HepG2 (cell line): ENCODE measurements around the gene MAVS. TPM values are rescaled to one million over a fixed set of nuclear protein-coding genes. Genes with fewer than 3 reads are reported as not detected.
A peak's percentile ranks its signal among the peaks of the same experiment; 100 is the strongest.

Source experiments
- ARID2 ChIP-seq: sonication (generic); formaldehyde crosslinking; IDR thresholded peaks from 2 replicates; pipeline ENCODE4 v1.8.1; 2022; ENCODE audit warnings: mild to moderate bottlenecking, missing genetic modification reagents, borderline replicate concordance
- ATF6 ChIP-seq: sonication (generic); formaldehyde crosslinking; conservative IDR thresholded peaks from 2 replicates; pipeline ENCODE4 v1.4.0; 2020; ENCODE audit warnings: missing genetic modification reagents
- FOXO4 ChIP-seq: sonication (generic); formaldehyde crosslinking; conservative IDR thresholded peaks from 2 replicates; pipeline ENCODE4 v1.8.1; 2023; ENCODE audit warnings: missing genetic modification reagents
- GLI4 ChIP-seq: sonication (generic); formaldehyde crosslinking; IDR thresholded peaks from 2 replicates; pipeline ENCODE4 v1.5.1; 2020; ENCODE audit warnings: missing genetic modification reagents, mild to moderate bottlenecking, moderate library complexity, borderline replicate concordance
- HNF1A ChIP-seq, 2 experiments: sonication (generic) in 1 of 2; formaldehyde crosslinking in 1 of 2; IDR thresholded peaks; 2 replicates each; pipeline versions ENCODE4 v1.4.0 to v1.6.1; 2016 to 2020; ENCODE audit warnings: borderline replicate concordance in 1 of 2, low read depth in 1 of 2, mild to moderate bottlenecking in 1 of 2, missing genetic modification reagents in 1 of 2
- LBX2 ChIP-seq: sonication (generic); formaldehyde crosslinking; IDR thresholded peaks from 2 replicates; pipeline ENCODE4 v1.5.0; 2020; ENCODE audit warnings: missing genetic modification reagents, mild to moderate bottlenecking, borderline replicate concordance
- RARA ChIP-seq: IDR thresholded peaks from 2 replicates; pipeline ENCODE4 v1.6.1; 2016; ENCODE audit warnings: missing genetic modification reagents, missing compliant biosample characterization
- SNAI1 ChIP-seq: sonication (generic); formaldehyde crosslinking; IDR thresholded peaks from 2 replicates; pipeline ENCODE4 v1.5.0; 2020; ENCODE audit warnings: mild to moderate bottlenecking, missing genetic modification reagents, borderline replicate concordance
- TBX3 ChIP-seq: fragments of 450-650 bp; IDR thresholded peaks from 2 replicates; pipeline ENCODE4 v1.6.1; 2017; ENCODE audit warnings: antibody characterized with exemption, mild to moderate bottlenecking, inconsistent platforms, borderline replicate concordance
- TEF ChIP-seq: sonication (generic); formaldehyde crosslinking; IDR thresholded peaks from 2 replicates; pipeline ENCODE4 v1.5.0; 2020; ENCODE audit warnings: missing genetic modification reagents
- ZNF143 ChIP-seq: sonication (generic); formaldehyde crosslinking; IDR thresholded peaks from 2 replicates; pipeline ENCODE4 v1.4.0; 2020; ENCODE audit warnings: missing genetic modification reagents
- ZNF382 ChIP-seq: sonication (generic); formaldehyde crosslinking; IDR thresholded peaks from 2 replicates; pipeline ENCODE4 v1.5.0; 2020; ENCODE audit warnings: missing genetic modification reagents, mild to moderate bottlenecking, borderline replicate concordance
- ZNF501 ChIP-seq: sonication (generic); formaldehyde crosslinking; IDR thresholded peaks from 2 replicates; pipeline ENCODE4 v1.5.1; 2020; ENCODE audit warnings: mild to moderate bottlenecking, moderate library complexity, missing genetic modification reagents
- ZNF576 ChIP-seq: sonication (generic); formaldehyde crosslinking; IDR thresholded peaks from 2 replicates; pipeline ENCODE4 v1.4.0; 2020; ENCODE audit warnings: mild to moderate bottlenecking, missing genetic modification reagents
- ZNF773 ChIP-seq: sonication (generic); formaldehyde crosslinking; IDR thresholded peaks from 2 replicates; pipeline ENCODE4 v1.4.0; 2020; ENCODE audit warnings: missing genetic modification reagents, borderline replicate concordance
- ZNF782 ChIP-seq: sonication (generic); formaldehyde crosslinking; IDR thresholded peaks from 2 replicates; pipeline ENCODE4 v1.4.0; 2020; ENCODE audit warnings: missing genetic modification reagents, mild to moderate bottlenecking, borderline replicate concordance
- ZNF790 ChIP-seq: sonication (generic); formaldehyde crosslinking; IDR thresholded peaks from 2 replicates; pipeline ENCODE4 v1.8.0; 2022; ENCODE audit warnings: missing genetic modification reagents, mild to moderate bottlenecking, borderline replicate concordance
- polyA plus RNA-seq, 8 experiments: library from polyadenylated mRNA; depleted of rRNA in 3 of 8; stranded (reverse) in 7 of 8; unstranded in 1 of 8; fragments of >200 nt; fragmentation: Illumina TruSeq in 4 of 8; extraction: Trizol in 4 of 8; gene quantifications; 2 replicates each; pipeline versions ENCODE4 v1.2.1 to v1.2.3, GENCODE V29; 2011 to 2016; ENCODE audit warnings: low read depth in 4 of 8, missing spikeins in 1 of 8, mixed read lengths in 1 of 8; ENCODE audit not compliant: insufficient read depth in 1 of 8
- total RNA-seq, 5 experiments: library from RNA; depleted of rRNA; stranded (reverse); fragments of >200 nt; fragmentation: Illumina TruSeq; extraction: Trizol; gene quantifications; 2 replicates each; pipeline ENCODE4 v1.2.3, GENCODE V29; 2016; ENCODE audit warnings: low read depth in 1 of 5

MAVS gene
- total and polyA plus RNA-seq, 2 of the 13 experiments (the other 11 are each of a cell fraction or from before 2014, with no cell fraction given) = 27.3 to 36.6 TPM

- peak; percentile 36; the same call in 1 of the 2 replicates for TF ChIP-seq HNF1A (IDR thresholded peaks at IDR 0.05; ENCODE audit: low read depth)
- TF ChIP-seq HNF1A (CRISPR knock-in tag; IDR thresholded peaks at IDR 0.05; ENCODE audit: borderline replicate concordance) = peak; percentile 85
- TF ChIP-seq TEF = peak; percentile 87
- TF ChIP-seq ZNF576 (CRISPR knock-in tag) = no peak
- peak; percentile 81; the same call in 1 of the 2 replicates for TF ChIP-seq SNAI1 (CRISPR knock-in tag)
- TF ChIP-seq ZNF143 (CRISPR knock-in tag) = peak; percentile 77
- peak; percentile 76; the same call in 1 of the 2 replicates for TF ChIP-seq ATF6 (CRISPR knock-in tag)
- peak; percentile 99 for TF ChIP-seq ZNF501 (CRISPR knock-in tag)
- TF ChIP-seq FOXO4 (CRISPR knock-in tag) = no peak
- TF ChIP-seq TBX3 = no peak
- TF ChIP-seq ZNF782 = no peak
- 0 out of 2 replicates have a peak, but pooled peaks have one; percentile 64 for TF ChIP-seq ZNF773
- TF ChIP-seq LBX2 (CRISPR knock-in tag) = peak; percentile 88; the same call in 1 of the 2 replicates
- TF ChIP-seq ZNF382 = no peak
- TF ChIP-seq ZNF790 (CRISPR knock-in tag) = 0 out of 2 replicates have a peak, but pooled peaks have one; percentile 45
- peak; percentile 84 for TF ChIP-seq RARA (CRISPR knock-in tag)
- TF ChIP-seq ARID2 (CRISPR knock-in tag) = peak; percentile 94
- TF ChIP-seq GLI4 = peak; percentile 98
Observed at GRCh38 chr20:3811467-3812258, 35.0 kb upstream of the MAVS start (continued).
